ENCODE data around the gene PBX3.

Gene PBX3

DNA sequence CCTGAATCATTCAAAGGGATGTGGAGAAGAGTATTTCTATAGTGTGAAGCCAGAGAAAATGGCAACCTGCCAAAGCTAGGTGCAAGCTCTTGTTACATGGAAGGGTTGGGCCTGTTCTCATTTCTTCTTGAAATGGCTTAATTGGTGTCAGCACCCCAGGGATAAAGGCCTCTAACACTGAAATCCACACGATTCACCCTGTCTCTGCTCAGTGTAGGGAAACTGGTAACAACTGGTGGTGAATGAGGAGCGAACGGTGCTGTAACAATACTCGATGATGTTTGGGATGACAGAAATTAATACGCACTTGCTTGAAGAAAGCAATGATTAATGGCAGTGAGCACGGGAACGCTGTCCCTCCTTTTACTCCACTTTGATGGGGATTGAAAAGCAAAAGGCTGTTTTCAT is 16.2 kb downstream of the PBX3 start:
- peaks cover 35% of the 10 kb centered on the region for H3K4me1 Mint-ChIP-seq
- TF ChIP-seq CTCF (IDR thresholded peaks at IDR 0.05): no peak
- H3K27ac Mint-ChIP-seq: peak overlapping the region; percentile 49

GRCh38 chr9:125764198-125764597 is 17.0 kb downstream of the PBX3 start:
- TF ChIP-seq CTCF (IDR thresholded peaks at IDR 0.05): no peak
- H3K27ac Mint-ChIP-seq: no peak overlapping the region
- no peaks in the 10 kb centered on the region for H3K36me3 Mint-ChIP-seq (ENCODE audit: low read depth)
- DNase-seq: no peak
- H3K9me3 Mint-ChIP-seq: no peaks in the 10 kb centered on the region
- peaks cover 29% of the 10 kb centered on the region for H3K4me1 Mint-ChIP-seq
- H3K27me3 Mint-ChIP-seq (ENCODE audit: low read depth, poor library complexity): peaks cover 49% of the 10 kb centered on the region
- no peak overlapping the region for H3K4me3 Mint-ChIP-seq

More for the DNA sequence above, 16.2 kb downstream of the PBX3 start:
- Mint-ChIP-seq H3K9me3 (no peaks in the 10 kb centered on the region), H3K4me3 (no peak overlapping the region), H3K27me3 (ENCODE audit: low read depth, poor library complexity) (peaks cover 57% of the 10 kb centered on the region), H3K36me3 (ENCODE audit: low read depth) (no peaks in the 10 kb centered on the region)
- no peak for DNase-seq

DNA sequence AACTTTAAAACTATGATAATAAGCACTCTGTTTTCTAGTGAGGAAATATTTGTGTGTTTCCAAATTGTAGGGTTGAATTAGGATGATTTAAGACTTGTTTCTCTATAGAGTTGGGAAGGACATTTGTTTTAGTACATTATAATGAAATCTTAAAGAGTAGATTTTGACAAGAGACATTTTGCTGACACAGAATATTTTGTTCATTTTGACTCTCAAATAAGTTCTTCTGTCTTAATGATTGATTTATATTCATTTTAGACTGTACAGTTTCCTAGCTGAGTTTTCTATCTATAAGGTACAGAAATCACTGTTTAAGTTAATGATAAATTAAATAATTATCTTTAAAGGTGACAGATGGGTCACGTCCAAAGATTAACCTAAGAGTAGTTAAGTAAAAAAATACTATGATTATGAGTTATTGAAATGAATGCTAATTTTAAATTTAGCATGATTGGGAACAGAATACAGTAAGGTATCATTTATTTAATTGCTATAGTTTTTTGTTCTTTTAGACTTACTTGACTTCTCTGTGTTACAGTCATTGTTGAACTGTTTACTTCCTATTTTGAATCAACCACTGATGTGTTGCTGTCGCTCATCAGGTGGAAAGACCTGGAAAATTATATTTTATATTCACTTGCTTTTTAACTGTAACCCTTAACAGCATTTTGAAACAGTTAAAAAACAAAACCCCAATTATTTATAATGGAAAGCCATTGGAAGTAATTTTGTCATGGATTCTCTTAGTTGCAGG is 19.5 kb downstream of the PBX3 start:
- Mint-ChIP-seq H3K4me1 (peaks cover 18% of the 10 kb centered on the region), H3K27ac (no peak overlapping the region), H3K27me3 (ENCODE audit: low read depth, poor library complexity) (peaks cover 32% of the 10 kb centered on the region), H3K4me3 (no peak overlapping the region), H3K9me3 (no peaks in the 10 kb centered on the region), H3K36me3 (ENCODE audit: low read depth) (no peaks in the 10 kb centered on the region)
- no peak for TF ChIP-seq CTCF (IDR thresholded peaks at IDR 0.05)
- no peak for DNase-seq

GRCh38 chr9:125767349-125767748 is 20.2 kb downstream of the PBX3 start:
- DNase-seq: no peak
- Mint-ChIP-seq H3K27ac (no peak overlapping the region), H3K27me3 (ENCODE audit: low read depth, poor library complexity) (peaks cover 27% of the 10 kb centered on the region), H3K36me3 (ENCODE audit: low read depth) (no peaks in the 10 kb centered on the region), H3K9me3 (no peaks in the 10 kb centered on the region), H3K4me3 (no peak overlapping the region), H3K4me1 (peaks cover 15% of the 10 kb centered on the region)
- TF ChIP-seq CTCF (IDR thresholded peaks at IDR 0.05): no peak

DNA sequence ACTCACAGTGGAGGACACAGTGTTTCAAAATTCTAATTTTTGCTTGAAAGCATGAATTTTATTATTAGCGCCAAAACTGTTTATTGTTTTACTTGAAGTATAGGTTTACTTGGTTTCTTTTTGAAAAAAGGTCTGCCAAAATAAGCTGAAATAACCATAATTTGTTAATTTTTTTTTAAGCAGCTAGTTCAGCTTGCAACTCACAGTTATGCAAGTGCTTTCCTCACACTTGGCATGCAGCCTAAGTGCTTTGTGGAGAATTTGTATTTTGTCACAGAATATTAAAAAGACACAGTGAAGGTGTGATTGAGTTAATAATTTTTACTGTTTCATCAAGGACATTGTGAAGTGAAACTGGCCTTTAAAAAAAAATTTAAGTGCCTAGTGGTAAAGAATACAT is 21.6 kb downstream of the PBX3 start:
- H3K27me3 Mint-ChIP-seq (ENCODE audit: low read depth, poor library complexity): peaks cover 14% of the 10 kb centered on the region
- no peak for DNase-seq
- H3K4me1 Mint-ChIP-seq: peaks cover 6% of the 10 kb centered on the region
- no peaks in the 10 kb centered on the region for H3K9me3 Mint-ChIP-seq
- H3K36me3 Mint-ChIP-seq (ENCODE audit: low read depth): no peaks in the 10 kb centered on the region
- H3K27ac Mint-ChIP-seq: no peak overlapping the region
- TF ChIP-seq CTCF (IDR thresholded peaks at IDR 0.05): no peak
- H3K4me3 Mint-ChIP-seq: no peak overlapping the region

DNA sequence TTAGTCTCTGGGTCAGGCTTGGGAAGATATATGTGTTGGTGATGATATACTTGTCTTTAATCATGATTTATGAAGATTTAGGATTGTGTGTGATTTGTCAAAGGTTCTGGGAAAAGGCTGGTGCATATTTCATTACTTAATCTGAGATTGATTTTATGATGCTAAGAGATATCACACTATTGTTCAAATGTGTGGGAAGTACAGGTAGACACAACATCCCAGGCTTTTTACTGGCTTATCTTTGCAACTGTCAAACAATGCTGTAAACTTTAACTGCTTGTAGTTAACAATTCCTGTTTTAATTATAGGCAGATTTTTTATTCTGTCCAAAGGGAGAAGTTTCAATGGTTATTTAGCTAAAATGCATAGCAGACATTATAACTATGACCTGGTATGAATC is 23.9 kb downstream of the PBX3 start:
- no peak for TF ChIP-seq CTCF (IDR thresholded peaks at IDR 0.05)
- H3K9me3 Mint-ChIP-seq: no peaks in the 10 kb centered on the region
- no peak overlapping the region for H3K27ac Mint-ChIP-seq

More for the DNA sequence above, 23.9 kb downstream of the PBX3 start:
- DNase-seq: no peak
- Mint-ChIP-seq H3K27me3 (ENCODE audit: low read depth, poor library complexity) (peaks cover 10% of the 10 kb centered on the region), H3K36me3 (ENCODE audit: low read depth) (no peaks in the 10 kb centered on the region), H3K4me1 (no peaks in the 10 kb centered on the region), H3K4me3 (no peak overlapping the region)

Measured in nephron progenitor cell (in vitro differentiated cells).